WERI-Rb-1 (cell line): ENCODE measurements around the gene SMIM14.

ENCODE experiments used
- DNase-seq: peaks from one replicate; pipeline ENCODE4 v3.0.0-alpha.2; 2020
- H3K27ac ChIP-seq: fragments of 250-450 bp; sonication (Bioruptor Pico); 2 replicates; pipeline ENCODE4 v1.5.1; 2020; ENCODE audit warnings: mild to moderate bottlenecking, moderate library complexity
- H3K27me3 ChIP-seq: fragments of 250-450 bp; sonication (Bioruptor Pico); 2 replicates; pipeline ENCODE4 v1.5.1; 2021; ENCODE audit warnings: mild to moderate bottlenecking, low read depth, moderate library complexity; ENCODE audit not compliant: insufficient read depth, severe bottlenecking
- H3K36me3 ChIP-seq: fragments of 250-450 bp; sonication (Bioruptor Pico); 2 replicates; pipeline ENCODE4 v1.5.1; 2020; ENCODE audit warnings: mild to moderate bottlenecking, moderate library complexity
- H3K4me3 ChIP-seq: 2 replicates; pipeline ENCODE4 v1.5.1; 2011; ENCODE audit warnings: low read depth, mild to moderate bottlenecking, control low read depth, low read length
- H3K9me3 ChIP-seq: fragments of 250-450 bp; sonication (Bioruptor Pico); 2 replicates; pipeline ENCODE4 v1.5.1; 2021; ENCODE audit warnings: mild to moderate bottlenecking, moderate library complexity; ENCODE audit not compliant: severe bottlenecking
- TF ChIP-seq, protein P1 (sequence below): IDR thresholded peaks from 2 replicates; pipeline ENCODE4 v1.5.1; 2011; ENCODE audit warnings: low read depth, mild to moderate bottlenecking, control low read depth, inconsistent platforms, low read length

The SMIM14 gene

GRCh38 chr4:39574946-39575345, 63.7 kb downstream of the SMIM14 start:
- H3K4me3 ChIP-seq, result no peak overlapping the region
- no peaks in the 10 kb centered on the region for H3K27me3 ChIP-seq
- no peaks in the 10 kb centered on the region for H3K9me3 ChIP-seq
- TF ChIP-seq, protein P1, sequence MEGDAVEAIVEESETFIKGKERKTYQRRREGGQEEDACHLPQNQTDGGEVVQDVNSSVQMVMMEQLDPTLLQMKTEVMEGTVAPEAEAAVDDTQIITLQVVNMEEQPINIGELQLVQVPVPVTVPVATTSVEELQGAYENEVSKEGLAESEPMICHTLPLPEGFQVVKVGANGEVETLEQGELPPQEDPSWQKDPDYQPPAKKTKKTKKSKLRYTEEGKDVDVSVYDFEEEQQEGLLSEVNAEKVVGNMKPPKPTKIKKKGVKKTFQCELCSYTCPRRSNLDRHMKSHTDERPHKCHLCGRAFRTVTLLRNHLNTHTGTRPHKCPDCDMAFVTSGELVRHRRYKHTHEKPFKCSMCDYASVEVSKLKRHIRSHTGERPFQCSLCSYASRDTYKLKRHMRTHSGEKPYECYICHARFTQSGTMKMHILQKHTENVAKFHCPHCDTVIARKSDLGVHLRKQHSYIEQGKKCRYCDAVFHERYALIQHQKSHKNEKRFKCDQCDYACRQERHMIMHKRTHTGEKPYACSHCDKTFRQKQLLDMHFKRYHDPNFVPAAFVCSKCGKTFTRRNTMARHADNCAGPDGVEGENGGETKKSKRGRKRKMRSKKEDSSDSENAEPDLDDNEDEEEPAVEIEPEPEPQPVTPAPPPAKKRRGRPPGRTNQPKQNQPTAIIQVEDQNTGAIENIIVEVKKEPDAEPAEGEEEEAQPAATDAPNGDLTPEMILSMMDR, result no peak
- H3K36me3 ChIP-seq, result no peaks in the 10 kb centered on the region
- H3K27ac ChIP-seq, result no peak overlapping the region
- no peak for DNase-seq

DNA sequence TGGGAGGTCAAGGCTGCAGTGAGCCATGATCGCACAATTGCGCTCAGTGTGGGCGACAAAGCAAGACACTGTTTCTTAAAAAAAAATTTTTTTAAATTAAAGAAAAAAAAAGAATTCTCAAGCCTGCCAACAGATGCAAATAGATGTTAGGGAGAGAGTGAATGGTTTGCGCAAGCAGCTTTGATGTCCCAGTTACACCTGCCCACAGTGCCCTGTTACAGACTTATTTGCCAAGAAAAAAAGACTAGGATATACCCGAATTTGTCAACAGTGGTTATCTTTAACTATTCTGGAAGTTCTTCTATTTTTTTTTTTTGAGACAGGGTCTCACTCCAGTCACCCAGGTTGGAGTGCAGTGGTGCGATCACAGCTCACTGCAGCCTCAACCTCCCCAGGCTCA, 67.2 kb downstream of the SMIM14 start:
- no peaks in the 10 kb centered on the region for H3K27me3 ChIP-seq
- no peaks in the 10 kb centered on the region for H3K9me3 ChIP-seq
- TF ChIP-seq, protein P1, result no peak
- no peak overlapping the region for H3K27ac ChIP-seq
- H3K4me3 ChIP-seq, result no peak overlapping the region
- DNase-seq, result no peak
- no peaks in the 10 kb centered on the region for H3K36me3 ChIP-seq

DNA sequence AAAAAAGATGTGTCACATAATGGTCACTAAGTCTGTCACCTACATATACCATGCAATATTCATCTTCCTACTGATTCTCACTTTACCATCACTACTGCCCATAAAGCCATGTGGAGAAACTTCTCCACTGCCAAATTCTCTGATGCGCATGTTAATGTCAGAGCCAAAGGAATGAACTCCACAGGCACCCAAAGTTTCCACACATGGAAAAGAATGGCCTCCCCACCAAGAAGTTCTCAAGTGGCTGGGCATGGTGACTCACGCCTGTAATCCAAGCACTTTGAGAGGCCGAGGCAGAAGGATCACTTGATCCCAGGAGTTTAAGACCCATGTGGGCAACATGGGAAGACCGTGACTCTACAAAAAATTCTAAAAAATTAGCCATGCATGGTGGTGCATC, 67.6 kb downstream of the SMIM14 start:
- no peak for DNase-seq
- Histone ChIP-seq H3K9me3 (peaks cover 2% of the 10 kb centered on the region), H3K36me3 (no peaks in the 10 kb centered on the region), H3K27ac (no peak overlapping the region), H3K27me3 (no peaks in the 10 kb centered on the region), H3K4me3 (no peak overlapping the region)
- TF ChIP-seq, protein P1, result no peak

DNA sequence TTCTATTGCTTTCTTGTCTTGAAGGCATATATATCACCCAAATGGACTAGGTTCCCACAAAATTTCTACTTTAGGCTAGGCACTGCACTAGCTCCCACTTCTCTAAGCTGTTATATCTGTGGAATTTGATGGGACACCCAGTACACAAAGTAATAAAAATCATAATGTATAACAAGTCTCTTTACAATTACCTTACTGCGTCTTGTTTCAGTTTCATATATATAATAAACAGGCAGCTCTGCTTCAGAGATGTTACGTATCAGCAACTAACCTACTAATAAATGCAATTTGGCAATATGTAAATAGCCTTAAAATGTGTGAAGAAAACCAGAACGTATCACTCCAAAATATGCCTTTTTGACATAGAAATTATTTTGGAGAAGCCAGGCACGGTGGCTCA, 69.5 kb downstream of the SMIM14 start:
- Histone ChIP-seq H3K4me3 (no peak overlapping the region), H3K36me3 (no peaks in the 10 kb centered on the region), H3K27ac (no peak overlapping the region), H3K9me3 (peaks cover 4% of the 10 kb centered on the region), H3K27me3 (no peaks in the 10 kb centered on the region)
- no peak for DNase-seq
- TF ChIP-seq, protein P1, result no peak

- Histone ChIP-seq H3K9me3 (peaks cover 4% of the 10 kb centered on the region), H3K27me3 (no peaks in the 10 kb centered on the region), H3K36me3 (no peaks in the 10 kb centered on the region), H3K27ac (no peak overlapping the region), H3K4me3 (no peak overlapping the region)
- DNase-seq, result no peak
- TF ChIP-seq, protein P1, result no peak
Observed at GRCh38 chr4:39568805-39569204, 69.9 kb downstream of the SMIM14 start.

DNA sequence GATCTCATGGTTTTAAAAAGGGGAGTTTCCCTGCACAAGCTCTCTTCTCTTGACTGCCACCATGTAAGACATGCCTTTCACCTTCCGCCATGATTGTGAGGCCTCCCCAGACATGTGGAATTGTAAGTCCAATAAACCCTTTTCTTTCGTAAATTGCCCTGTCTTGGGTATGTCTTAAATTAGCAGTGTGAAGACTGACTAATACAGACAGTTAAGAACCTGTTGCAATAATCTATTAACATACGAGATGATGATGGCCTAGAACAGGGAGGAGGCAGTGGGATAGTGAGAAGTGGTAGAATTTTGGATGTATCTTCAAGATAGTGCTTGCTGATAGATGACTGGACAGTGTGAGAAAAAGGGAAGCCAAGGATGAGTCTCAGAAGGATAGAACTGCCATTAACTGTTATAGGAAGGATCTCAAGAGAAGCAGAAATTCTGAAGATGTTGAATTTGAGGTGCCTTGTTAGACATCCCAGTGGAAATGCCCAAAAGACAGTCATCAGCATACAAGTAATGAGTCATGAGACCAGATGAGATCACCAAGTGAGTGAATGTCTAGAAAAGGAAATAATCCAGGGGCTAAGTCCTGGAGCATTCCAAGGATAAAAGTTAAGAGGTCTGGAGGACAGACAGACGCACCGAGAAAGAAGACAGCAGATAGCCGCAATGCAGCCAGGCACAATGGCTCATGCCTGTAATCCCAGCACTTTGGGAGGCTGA, 72.6 kb downstream of the SMIM14 start:
- TF ChIP-seq, protein P1, result no peak
- Histone ChIP-seq H3K9me3 (peaks cover 4% of the 10 kb centered on the region), H3K27ac (no peak overlapping the region), H3K4me3 (no peak overlapping the region), H3K27me3 (no peaks in the 10 kb centered on the region), H3K36me3 (no peaks in the 10 kb centered on the region)
- DNase-seq, result no peak
